CD14-positive monocyte (primary cell): ENCODE measurements around the gene RAMACL. TPM values are rescaled to one million over a fixed set of nuclear protein-coding genes. Genes with fewer than 3 reads are reported as not detected.

Experiments used
- DNase-seq, 3 donors: peaks; one replicate each; pipeline ENCODE4 v3.0.0-alpha.2; 2011 to 2022
- H2AFZ ChIP-seq: 2 replicates; pipeline ENCODE4 v1.6.0; 2012; ENCODE audit warnings: mild to moderate bottlenecking, low read depth, low read length, inconsistent platforms; ENCODE audit not compliant: insufficient read depth, poor library complexity, severe bottlenecking
- H3K27ac ChIP-seq, 2 donors: 1 replicate in 1 of 2; 2 replicates in 1 of 2; pipeline ENCODE4 v1.5.1; 2012 to 2013; ENCODE audit warnings: low read length in 2 of 2, control low read depth in 1 of 2, inconsistent platforms in 1 of 2, low read depth in 1 of 2, mild to moderate bottlenecking in 1 of 2
- H3K27me3 ChIP-seq, 2 donors: one replicate each; pipeline versions ENCODE4 v1.6.0 to v1.6.1; 2011 to 2013; ENCODE audit warnings: low read length in 2 of 2; ENCODE audit not compliant: control insufficient read depth in 2 of 2, insufficient read depth in 2 of 2
- H3K36me3 ChIP-seq, 2 donors: replicated peaks in 1 of 2; 1 replicate in 1 of 2; 2 replicates in 1 of 2; pipeline versions ENCODE4 v1.5.1 to v1.6.1; 2012 to 2013; ENCODE audit warnings: low read length in 2 of 2, control low read depth in 1 of 2, inconsistent platforms in 1 of 2, mild to moderate bottlenecking in 1 of 2; ENCODE audit not compliant: insufficient read depth in 2 of 2, control insufficient read depth in 1 of 2
- H3K4me1 ChIP-seq, 2 donors: 1 replicate in 1 of 2; 2 replicates in 1 of 2; pipeline versions ENCODE4 v1.5.1 to v1.6.1; 2012 to 2013; ENCODE audit warnings: low read length in 2 of 2, control low read depth in 1 of 2, inconsistent platforms in 1 of 2, mild to moderate bottlenecking in 1 of 2, moderate library complexity in 1 of 2; ENCODE audit not compliant: insufficient read depth in 2 of 2, control insufficient read depth in 1 of 2
- H3K4me2 ChIP-seq: replicated peaks from 2 replicates; pipeline ENCODE3; 2012; ENCODE audit warnings: low read length, moderate library complexity, mild to moderate bottlenecking; ENCODE audit not compliant: poor library complexity, severe bottlenecking; ENCODE audit errors: extremely low read depth
- H3K4me3 ChIP-seq, 3 experiments: fragments of 200-600 bp in 1 of 3; sonication (generic) in 1 of 3; replicated peaks in 1 of 3; 1 replicate in 2 of 3; 2 replicates in 1 of 3; pipeline ENCODE4 v1.5.1; 2011 to 2013; ENCODE audit warnings: low read length in 3 of 3, mild to moderate bottlenecking in 3 of 3, control low read depth in 2 of 3, low read depth in 2 of 3, inconsistent platforms in 1 of 3, moderate library complexity in 1 of 3
- H3K79me2 ChIP-seq: 2 replicates; pipeline ENCODE4 v1.6.0; 2012; ENCODE audit warnings: mild to moderate bottlenecking, control low read depth, inconsistent platforms, low read length, moderate library complexity; ENCODE audit not compliant: insufficient read depth
- H3K9ac ChIP-seq: 2 replicates; pipeline ENCODE4 v1.6.0; 2017; ENCODE audit warnings: low read length, mild to moderate bottlenecking; ENCODE audit not compliant: insufficient read depth, poor library complexity, severe bottlenecking
- H3K9me3 ChIP-seq, 2 donors: replicated peaks in 1 of 2; 1 replicate in 1 of 2; 2 replicates in 1 of 2; pipeline versions ENCODE4 v1.5.1 to v1.6.1; 2012 to 2013; ENCODE audit warnings: low read length in 2 of 2, control low read depth in 1 of 2; ENCODE audit not compliant: control insufficient read depth in 1 of 2, insufficient read depth in 1 of 2
- H4K20me1 ChIP-seq: 2 replicates; pipeline ENCODE4 v1.6.0; 2012; ENCODE audit warnings: mild to moderate bottlenecking, low read length, control low read depth, moderate library complexity; ENCODE audit not compliant: insufficient read depth
- H3K27ac Mint-ChIP-seq, 7 donors: one replicate each; pipeline ENCODE4 v1.8.0; 2020; ENCODE audit warnings: mild to moderate bottlenecking in 7 of 7, mixed read lengths in 7 of 7, moderate library complexity in 6 of 7, inconsistent platforms in 2 of 7
- H3K27me3 Mint-ChIP-seq, 3 donors: one replicate each; pipeline ENCODE4 v1.8.0; 2021 to 2022; ENCODE audit warnings: low read depth in 3 of 3, mild to moderate bottlenecking in 3 of 3, mixed read lengths in 3 of 3, moderate library complexity in 3 of 3, inconsistent platforms in 1 of 3
- H3K36me3 Mint-ChIP-seq, 2 donors: one replicate each; pipeline ENCODE4 v1.8.0; 2020; ENCODE audit warnings: mixed read lengths in 2 of 2, inconsistent platforms in 1 of 2, mild to moderate bottlenecking in 1 of 2
- H3K4me1 Mint-ChIP-seq: one replicate; pipeline ENCODE4 v1.8.0; 2020; ENCODE audit warnings: mild to moderate bottlenecking, mixed read lengths
- H3K4me3 Mint-ChIP-seq, 2 donors: one replicate each; pipeline ENCODE4 v1.8.0; 2020; ENCODE audit warnings: mild to moderate bottlenecking in 2 of 2, mixed read lengths in 2 of 2, moderate library complexity in 1 of 2
- H3K9me3 Mint-ChIP-seq, 7 donors: one replicate each; pipeline ENCODE4 v1.8.0; 2020 to 2022; ENCODE audit warnings: mixed read lengths in 7 of 7, mild to moderate bottlenecking in 6 of 7, moderate library complexity in 6 of 7, inconsistent platforms in 2 of 7
- CTCF ChIP-seq: fragments of 200-600 bp; IDR thresholded peaks from one replicate; pipeline ENCODE4 v1.8.0; 2022; ENCODE audit warnings: antibody characterized with exemption, mild to moderate bottlenecking
- WGBS: methylation state at CpG from one replicate; pipeline ENCODE4 v1.1.5; 2013; ENCODE audit warnings: missing lambda C conversion rate; ENCODE audit not compliant: insufficient coverage; 5-methylcytosine and 5-hydroxymethylcytosine counted together
- intact Hi-C, 2 donors: fragments of 100-400 bp; cut with micrococcal nuclease; formaldehyde crosslinking; loops; one replicate each; pipeline versions ENCODE4 v1.15.0 to v1.15.1; 2023
- polyA plus RNA-seq, 3 donors: library from polyadenylated mRNA; depleted of rRNA in 1 of 3; unstranded in 2 of 3; stranded (reverse) in 1 of 3; fragments of 300-500 nt in 2 of 3; fragments of >200 nt in 1 of 3; fragmentation: Illumina TruSeq in 2 of 3; gene quantifications; 1 replicate in 2 of 3; 2 replicates in 1 of 3; pipeline ENCODE4 v1.2.3, GENCODE V29; 2012 to 2021

The RAMACL gene
- polyA plus RNA-seq, 3 donors = 0.05 to 0.33 (median 0.11) TPM

- Histone ChIP-seq H3K27ac (no peak overlapping the region), H2AFZ (no peak overlapping the region), H3K9me3 (no peaks in the 10 kb centered on the region), H3K36me3 (no peaks in the 10 kb centered on the region), H4K20me1 (no peaks in the 10 kb centered on the region), H3K4me3 (no peak overlapping the region), H3K27me3 (no peaks in the 10 kb centered on the region), H3K79me2 (no peaks in the 10 kb centered on the region), H3K4me2 (no peak overlapping the region), H3K9ac (no peak overlapping the region), H3K4me1 (peaks cover 7 to 8% of the 10 kb centered on the region in 2 donors)
- intact Hi-C loops = no loop called here
- no peak overlapping the region for H3K4me3 Mint-ChIP-seq
- no peak for TF ChIP-seq CTCF
- no peak overlapping the region for H3K27ac Mint-ChIP-seq
- DNase-seq = no peak
- H3K27me3 Mint-ChIP-seq = peaks cover 0 to 3% (median 2%) of the 10 kb centered on the region in 3 donors
- no peaks in the 10 kb centered on the region for H3K36me3 Mint-ChIP-seq
- peaks cover 0 to 8% (median 3%) of the 10 kb centered on the region in 7 donors for H3K9me3 Mint-ChIP-seq
- WGBS = 100% methylated on average over 1 of the region's 8 CpGs
- H3K4me1 Mint-ChIP-seq = peaks cover 12% of the 10 kb centered on the region
Measured at GRCh38 chr6:166554316-166554715, 32.2 kb downstream of the RAMACL start.

DNA sequence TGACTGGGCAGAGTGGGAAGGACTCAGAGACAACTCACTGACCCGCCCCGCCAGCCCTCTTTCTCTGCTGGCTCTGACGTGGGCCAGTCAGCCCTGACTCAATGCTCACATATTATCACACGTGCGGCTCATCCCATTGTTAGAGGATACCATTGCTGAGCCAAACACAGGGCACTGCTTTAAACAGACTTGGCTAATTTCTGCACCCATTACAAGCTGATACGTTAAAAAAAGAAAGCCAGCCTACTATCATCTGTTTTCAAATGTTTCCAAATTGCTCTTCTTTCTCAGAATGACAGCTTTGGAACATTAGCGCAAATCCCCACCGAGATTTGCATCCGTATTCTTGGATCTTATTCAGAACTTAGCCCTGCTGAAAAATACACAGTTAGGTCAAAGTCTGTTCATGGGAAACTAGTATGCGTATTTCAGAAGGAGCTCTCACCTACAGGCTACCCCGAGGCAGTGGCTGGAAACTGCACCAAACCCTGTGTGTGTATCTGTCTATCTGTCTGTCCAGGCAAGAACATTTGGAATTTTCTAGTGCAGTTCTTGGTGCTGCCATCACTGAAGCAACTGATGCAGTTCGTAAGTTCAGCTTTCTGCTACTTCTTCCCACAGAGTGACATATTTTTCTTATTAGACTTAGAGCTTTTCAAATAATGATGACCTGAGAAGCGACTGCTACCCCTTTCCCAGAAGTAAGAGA, 32.8 kb downstream of the RAMACL start:
- Histone ChIP-seq H3K9me3 (no peaks in the 10 kb centered on the region), H3K9ac (no peak overlapping the region), H2AFZ (no peak overlapping the region), H3K79me2 (no peaks in the 10 kb centered on the region), H3K4me3 (no peak overlapping the region), H4K20me1 (no peaks in the 10 kb centered on the region), H3K4me1 (peaks cover 7 to 8% of the 10 kb centered on the region in 2 donors), H3K27me3 (no peaks in the 10 kb centered on the region), H3K36me3 (no peaks in the 10 kb centered on the region), H3K4me2 (no peak overlapping the region), H3K27ac (no peak overlapping the region)
- Mint-ChIP-seq H3K4me1 (peaks cover 12% of the 10 kb centered on the region), H3K36me3 (no peaks in the 10 kb centered on the region), H3K9me3 (peaks cover 0 to 8% (median 3%) of the 10 kb centered on the region in 7 donors), H3K27me3 (peaks cover 0 to 3% (median 2%) of the 10 kb centered on the region in 3 donors), H3K4me3 (no peak overlapping the region), H3K27ac (no peak overlapping the region)
- DNase-seq = no peak
- WGBS = 95% methylated on average over 13 of the region's 13 CpGs
- intact Hi-C loops = no loop called here
- no peak for TF ChIP-seq CTCF
